ENCODE data around the gene MET.
"Not testable (repeated sequence)": the region's sequence is repeated elsewhere in the genome, so short reads cannot be mapped to it uniquely, and the experiment has no call there.

Gene MET

GRCh38 chr7:116671681-116672595, at the start of gene MET:
TSS of gene MET (plus strand) at chr7:116672196. CDS start at chr7:116699085, 26,889 bp downstream.
- H3K27me3 Mint-ChIP-seq (ENCODE audit: low read depth): peaks cover 77% of the 10 kb centered on the region
- peaks cover 3% of the 10 kb centered on the region for H3K4me1 Mint-ChIP-seq (ENCODE audit: low read depth)
- peak; percentile 56 for DNase-seq (ENCODE audit: low spot score)
- H3K36me3 Mint-ChIP-seq (ENCODE audit: low read depth): no peaks in the 10 kb centered on the region
- peak within 1 kb of the TSS; percentile 63 for H3K4me3 Mint-ChIP-seq
- H3K27ac Mint-ChIP-seq: peak within 1 kb of the TSS; percentile 45
- H3K9me3 Mint-ChIP-seq: no peaks in the 10 kb centered on the region

GRCh38 chr7:116626886-116627285, 45.1 kb upstream of the MET start:
- Mint-ChIP-seq H3K27ac (no peak overlapping the region), H3K4me1 (ENCODE audit: low read depth) (no peaks in the 10 kb centered on the region), H3K9me3 (no peaks in the 10 kb centered on the region), H3K27me3 (ENCODE audit: low read depth) (peaks cover 16% of the 10 kb centered on the region), H3K4me3 (no peak overlapping the region), H3K36me3 (ENCODE audit: low read depth) (no peaks in the 10 kb centered on the region)
- no peak for DNase-seq (ENCODE audit: low spot score)

GRCh38 chr7:116629051-116629463, 42.9 kb upstream of the MET start:
- Mint-ChIP-seq H3K4me1 (ENCODE audit: low read depth) (no peaks in the 10 kb centered on the region), H3K9me3 (no peaks in the 10 kb centered on the region), H3K27me3 (ENCODE audit: low read depth) (peaks cover 22% of the 10 kb centered on the region), H3K27ac (no peak overlapping the region), H3K4me3 (no peak overlapping the region), H3K36me3 (ENCODE audit: low read depth) (no peaks in the 10 kb centered on the region)
- DNase-seq (ENCODE audit: low spot score): no peak

DNA sequence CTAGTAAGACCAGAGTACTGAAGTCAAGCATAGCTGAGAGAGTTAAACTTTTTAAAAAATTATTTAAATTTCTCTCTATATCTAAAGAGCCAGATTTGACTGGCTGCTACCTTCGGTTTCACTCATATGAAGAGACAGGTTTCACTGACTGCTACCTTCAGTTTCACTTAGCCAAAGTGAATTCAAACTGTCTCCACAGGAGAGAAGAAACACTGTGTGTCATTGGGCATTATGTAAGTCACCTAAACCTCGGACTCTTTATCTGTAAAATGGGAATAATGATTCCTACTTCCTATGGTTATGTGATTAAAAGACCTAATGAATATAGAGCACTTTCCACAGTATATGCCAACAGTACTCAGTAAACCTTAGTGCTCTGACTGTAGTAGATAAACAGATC, 41.6 kb upstream of the MET start:
- DNase-seq (ENCODE audit: low spot score): no peak
- Mint-ChIP-seq H3K27me3 (ENCODE audit: low read depth) (peaks cover 24% of the 10 kb centered on the region), H3K36me3 (ENCODE audit: low read depth) (no peaks in the 10 kb centered on the region), H3K27ac (no peak overlapping the region), H3K9me3 (no peaks in the 10 kb centered on the region), H3K4me1 (ENCODE audit: low read depth) (no peaks in the 10 kb centered on the region), H3K4me3 (no peak overlapping the region)

DNA sequence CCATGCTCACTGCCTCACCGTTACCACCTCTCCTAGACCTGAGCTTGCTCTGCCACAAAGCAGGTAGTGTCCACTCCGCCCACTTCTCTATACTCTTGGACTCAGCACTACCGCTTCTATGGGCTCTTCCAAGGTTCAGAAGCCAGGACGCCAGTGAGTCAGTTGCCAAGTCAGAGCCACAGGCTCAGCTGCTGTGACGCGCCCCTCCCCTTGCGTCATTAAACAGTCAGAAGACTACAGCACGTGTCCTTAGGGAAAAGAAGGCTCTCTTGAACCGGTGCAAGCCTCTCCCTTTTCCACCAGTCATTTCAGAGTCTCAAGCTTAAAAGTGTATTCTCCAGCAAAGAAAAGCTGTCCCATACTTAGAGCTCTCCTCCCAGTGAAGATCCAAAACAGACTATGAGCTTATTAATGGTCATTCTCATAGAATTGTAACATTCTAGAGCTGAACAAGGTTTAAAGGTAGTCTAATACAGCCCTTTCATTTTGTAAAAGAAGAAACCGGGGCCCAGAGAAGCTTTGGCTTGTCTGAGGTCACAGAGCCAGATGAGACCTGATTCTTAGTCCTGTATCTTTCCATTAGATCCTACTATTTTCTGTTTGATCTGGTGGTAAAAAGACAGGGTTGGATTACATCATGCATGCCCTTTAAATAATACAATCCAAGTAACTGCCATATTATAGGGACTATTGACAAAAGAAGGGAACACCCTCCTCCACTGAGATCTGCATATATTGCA, 40.9 kb upstream of the MET start:
- Mint-ChIP-seq H3K27ac (no peak overlapping the region), H3K9me3 (no peaks in the 10 kb centered on the region), H3K4me3 (no peak overlapping the region), H3K36me3 (ENCODE audit: low read depth) (no peaks in the 10 kb centered on the region), H3K27me3 (ENCODE audit: low read depth) (peaks cover 22% of the 10 kb centered on the region), H3K4me1 (ENCODE audit: low read depth) (no peaks in the 10 kb centered on the region)
- DNase-seq (ENCODE audit: low spot score): no peak

DNA sequence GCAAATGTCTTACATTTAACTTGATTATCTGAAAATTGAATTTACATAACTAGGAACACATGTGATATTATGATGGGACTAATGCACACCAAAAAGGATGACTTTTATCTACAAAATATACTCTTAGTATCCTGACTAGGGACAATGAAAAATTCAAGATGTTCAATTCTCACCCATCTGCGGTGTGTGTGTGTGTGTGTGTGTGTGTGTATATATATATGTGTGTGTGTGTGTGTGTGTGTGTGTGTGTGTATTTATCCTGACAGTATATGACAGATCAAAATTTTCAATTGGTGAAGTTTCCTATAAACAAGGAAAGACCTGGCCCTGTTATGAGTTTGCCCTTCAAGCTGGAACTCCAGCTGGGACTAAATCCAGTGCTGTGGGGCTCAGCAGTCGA, 40.3 kb upstream of the MET start:
- H3K27me3 Mint-ChIP-seq (ENCODE audit: low read depth): peaks cover 23% of the 10 kb centered on the region
- no peak overlapping the region for H3K4me3 Mint-ChIP-seq
- H3K9me3 Mint-ChIP-seq: no peaks in the 10 kb centered on the region
- H3K36me3 Mint-ChIP-seq (ENCODE audit: low read depth): no peaks in the 10 kb centered on the region
- H3K27ac Mint-ChIP-seq: no peak overlapping the region
- DNase-seq (ENCODE audit: low spot score): no peak
- H3K4me1 Mint-ChIP-seq (ENCODE audit: low read depth): no peaks in the 10 kb centered on the region

GRCh38 chr7:116632384-116632783, 39.6 kb upstream of the MET start:
- no peaks in the 10 kb centered on the region for H3K4me1 Mint-ChIP-seq (ENCODE audit: low read depth)
- DNase-seq (ENCODE audit: low spot score): no peak
- H3K27ac Mint-ChIP-seq: no peak overlapping the region

GRCh38 chr7:116633131-116633988, 38.6 kb upstream of the MET start:
- no peak for DNase-seq (ENCODE audit: low spot score)
- Mint-ChIP-seq H3K27ac (no peak overlapping the region), H3K4me1 (ENCODE audit: low read depth) (no peaks in the 10 kb centered on the region), H3K27me3 (ENCODE audit: low read depth) (peaks cover 23% of the 10 kb centered on the region), H3K4me3 (no peak overlapping the region), H3K36me3 (ENCODE audit: low read depth) (no peaks in the 10 kb centered on the region), H3K9me3 (no peaks in the 10 kb centered on the region)

More at GRCh38 chr7:116632384-116632783, 39.6 kb upstream of the MET start:
- Mint-ChIP-seq H3K36me3 (ENCODE audit: low read depth) (no peaks in the 10 kb centered on the region), H3K27me3 (ENCODE audit: low read depth) (peaks cover 23% of the 10 kb centered on the region), H3K9me3 (no peaks in the 10 kb centered on the region), H3K4me3 (no peak overlapping the region)

GRCh38 chr7:116636997-116637396, 35.0 kb upstream of the MET start:
- Mint-ChIP-seq H3K4me1 (ENCODE audit: low read depth) (no peaks in the 10 kb centered on the region), H3K9me3 (no peaks in the 10 kb centered on the region), H3K4me3 (no peak overlapping the region), H3K27ac (no peak overlapping the region), H3K27me3 (ENCODE audit: low read depth) (peaks cover 12% of the 10 kb centered on the region), H3K36me3 (ENCODE audit: low read depth) (no peaks in the 10 kb centered on the region)
- no peak for DNase-seq (ENCODE audit: low spot score)

DNA sequence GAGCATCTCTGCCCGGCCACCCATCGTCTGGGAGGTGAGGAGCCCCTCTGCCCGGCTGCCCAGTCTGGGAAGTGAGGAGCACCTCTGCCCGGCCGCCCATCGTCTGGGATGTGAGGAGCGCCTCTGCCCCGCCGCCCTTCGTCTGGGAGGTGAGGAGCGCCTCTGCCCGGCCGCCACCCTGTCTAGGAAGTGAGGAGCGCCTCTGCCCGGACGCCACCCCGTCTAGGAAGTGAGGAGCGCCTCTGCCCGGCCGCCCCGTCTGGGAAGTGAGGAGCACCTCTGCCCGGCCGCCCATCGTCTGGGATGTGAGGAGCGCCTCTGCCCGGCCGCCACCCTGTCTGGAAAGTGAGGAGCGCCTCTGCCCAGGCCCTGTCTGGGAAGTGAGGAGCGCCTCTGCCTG, 33.4 kb upstream of the MET start:
- H3K27me3 Mint-ChIP-seq (ENCODE audit: low read depth); H3K9me3 Mint-ChIP-seq; H3K36me3 Mint-ChIP-seq (ENCODE audit: low read depth); DNase-seq (ENCODE audit: low spot score); H3K27ac Mint-ChIP-seq; H3K4me3 Mint-ChIP-seq; H3K4me1 Mint-ChIP-seq (ENCODE audit: low read depth): not testable (repeated sequence)

- H3K36me3 Mint-ChIP-seq (ENCODE audit: low read depth): no peaks in the 10 kb centered on the region
- DNase-seq (ENCODE audit: low spot score): no peak
- no peaks in the 10 kb centered on the region for H3K4me1 Mint-ChIP-seq (ENCODE audit: low read depth)
- no peak overlapping the region for H3K4me3 Mint-ChIP-seq
- no peak overlapping the region for H3K27ac Mint-ChIP-seq
- H3K9me3 Mint-ChIP-seq: no peaks in the 10 kb centered on the region
- H3K27me3 Mint-ChIP-seq (ENCODE audit: low read depth): no peaks in the 10 kb centered on the region
Observed at GRCh38 chr7:116641551-116642153, 30.3 kb upstream of the MET start.

GRCh38 chr7:116643148-116643547, 28.8 kb upstream of the MET start:
- not testable (repeated sequence) for H3K27ac Mint-ChIP-seq; H3K4me3 Mint-ChIP-seq; H3K4me1 Mint-ChIP-seq (ENCODE audit: low read depth); DNase-seq (ENCODE audit: low spot score); H3K36me3 Mint-ChIP-seq (ENCODE audit: low read depth); H3K27me3 Mint-ChIP-seq (ENCODE audit: low read depth); H3K9me3 Mint-ChIP-seq

- H3K36me3 Mint-ChIP-seq (ENCODE audit: low read depth): no peaks in the 10 kb centered on the region
- H3K27ac Mint-ChIP-seq: no peak overlapping the region
- H3K4me3 Mint-ChIP-seq: no peak overlapping the region
- peaks cover 8% of the 10 kb centered on the region for H3K27me3 Mint-ChIP-seq (ENCODE audit: low read depth)
- H3K4me1 Mint-ChIP-seq (ENCODE audit: low read depth): no peaks in the 10 kb centered on the region
- no peak for DNase-seq (ENCODE audit: low spot score)
- H3K9me3 Mint-ChIP-seq: no peaks in the 10 kb centered on the region
Observed at GRCh38 chr7:116644628-116645027, 27.4 kb upstream of the MET start.

All from T-helper 2 cell treated with Interferon-gamma antibody and Interleukin-4, amounts not matched to agents 5 μg/mL and 100 μg/mL, for 36 hours (primary cell).